CD4-positive, alpha-beta T cell (primary cell): Measurements from ENCODE around the gene PPP2R2C. TPM values are rescaled to one million over a fixed set of nuclear protein-coding genes. Genes with fewer than 3 reads are reported as not detected.

Experiments
- ATAC-seq: fragments of 200-7000 bp; cut with Tn5 transposase; one replicate; pipeline ENCODE4 v1.10.0; 2022; ENCODE audit warnings: mild to moderate bottlenecking; ENCODE audit not compliant: poor library complexity
- CTCF ChIA-PET: fragments of 350-600 bp; sonication (Branson Sonifier 250); formaldehyde crosslinking; loops from one replicate; lab custom pipeline; 2021; ENCODE audit warnings: antibody characterized with exemption, inconsistent platforms; lab: Charles Lee
- POLR2A ChIA-PET: fragments of 350-600 bp; sonication (Branson Sonifier 250); formaldehyde crosslinking; loops from one replicate; lab custom pipeline; 2021; ENCODE audit warnings: antibody characterized with exemption, inconsistent platforms; lab: Charles Lee
- DNase-seq, 14 experiments: peaks; one replicate each; pipeline ENCODE4 v3.0.0-alpha.2; 2013 to 2020; ENCODE audit warnings: mixed read lengths in 2 of 14
- H3K27ac ChIP-seq, 2 donors: one replicate each; pipeline versions ENCODE4 v1.5.1 to v1.7.0; 2013; ENCODE audit warnings: low read length in 2 of 2, low read depth in 1 of 2, mild to moderate bottlenecking in 1 of 2
- H3K27me3 ChIP-seq, 2 experiments: 1 replicate in 1 of 2; 2 replicates in 1 of 2; pipeline versions ENCODE4 v1.6.1 to v1.7.0; 2013; ENCODE audit warnings: low read length in 2 of 2, control low read depth in 1 of 2, mild to moderate bottlenecking in 1 of 2, moderate library complexity in 1 of 2; ENCODE audit not compliant: insufficient read depth in 2 of 2, control insufficient read depth in 1 of 2
- H3K36me3 ChIP-seq: one replicate; pipeline ENCODE4 v1.6.1; 2013; ENCODE audit warnings: low read length, control low read depth; ENCODE audit not compliant: insufficient read depth
- H3K4me1 ChIP-seq: one replicate; pipeline ENCODE4 v1.6.1; 2013; ENCODE audit warnings: low read length, control low read depth; ENCODE audit not compliant: insufficient read depth
- H3K4me3 ChIP-seq: one replicate; pipeline ENCODE4 v1.5.1; 2013; ENCODE audit warnings: mild to moderate bottlenecking, low read length, moderate library complexity
- H3K9me3 ChIP-seq, 2 experiments: 1 replicate in 1 of 2; 2 replicates in 1 of 2; pipeline versions ENCODE4 v1.6.1 to v1.7.0; 2013; ENCODE audit warnings: low read length in 2 of 2, mild to moderate bottlenecking in 2 of 2, control low read depth in 1 of 2, moderate library complexity in 1 of 2; ENCODE audit not compliant: control insufficient read depth in 1 of 2, insufficient read depth in 1 of 2
- H3K27ac Mint-ChIP-seq: one replicate; pipeline ENCODE4 v1.8.0; 2020; ENCODE audit warnings: mixed read lengths
- H3K27me3 Mint-ChIP-seq: one replicate; pipeline ENCODE4 v1.8.0; 2021; ENCODE audit warnings: mixed read lengths
- H3K36me3 Mint-ChIP-seq: one replicate; pipeline ENCODE4 v1.8.0; 2021; ENCODE audit warnings: low read depth, mixed read lengths
- H3K4me1 Mint-ChIP-seq: one replicate; pipeline ENCODE4 v1.8.0; 2021; ENCODE audit warnings: low read depth, mixed read lengths
- H3K4me3 Mint-ChIP-seq: one replicate; pipeline ENCODE4 v1.8.0; 2020; ENCODE audit warnings: mild to moderate bottlenecking, mixed read lengths
- H3K9me3 Mint-ChIP-seq: one replicate; pipeline ENCODE4 v1.8.0; 2020; ENCODE audit warnings: mixed read lengths
- CTCF ChIP-seq: fragments of 200-600 bp; IDR thresholded peaks from one replicate; pipeline ENCODE4 v1.8.0; 2022; ENCODE audit warnings: antibody characterized with exemption, mild to moderate bottlenecking
- intact Hi-C, 2 experiments: fragments of 100-400 bp; cut with DNase I in 1 of 2; cut with micrococcal nuclease in 1 of 2; formaldehyde crosslinking; loops; one replicate each; pipeline versions ENCODE4 v1.15.1 to v1.9.0; 2023 to 2025; cut with DNase I, micrococcal nuclease
- total RNA-seq, 174 experiments: library from RNA in 2 of 174; stranded (reverse) in 2 of 174; gene quantifications; one replicate each; pipeline ENCODE4 v1.2.3 and lab custom pipeline; 2021 to 2026

Gene PPP2R2C
- total RNA-seq, 2 experiments from 2014 or later: not detected

GRCh38 chr4:6468376-6468775 lies 4.0 kb downstream of the PPP2R2C start:
- ATAC-seq: no peak
- no peak overlapping the region for H3K4me3 Mint-ChIP-seq

DNA sequence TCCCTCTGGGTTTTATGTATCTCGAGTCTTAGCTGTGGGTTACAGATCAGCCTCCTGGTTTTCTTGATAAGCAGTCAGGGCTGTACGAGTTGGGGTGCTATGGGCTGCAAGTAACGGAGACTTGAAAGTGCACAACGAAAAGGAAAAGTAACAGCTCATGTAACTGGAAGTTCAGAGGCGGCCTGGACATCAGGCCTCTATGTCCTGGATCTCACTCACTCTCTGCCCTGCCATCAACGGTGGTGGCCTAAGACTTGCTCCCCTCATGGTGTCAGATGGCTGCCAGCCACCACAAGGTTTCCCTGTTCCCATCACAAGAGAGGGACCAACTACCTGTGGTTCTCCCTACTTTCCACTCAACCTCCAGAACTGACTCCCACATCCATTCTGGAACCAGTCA lies 4.8 kb downstream of the PPP2R2C start:
- no peaks in the 10 kb centered on the region for H3K9me3 Mint-ChIP-seq
- Histone ChIP-seq H3K4me3 (no peak overlapping the region), H3K4me1 (peaks cover 8% of the 10 kb centered on the region), H3K27ac (no peak overlapping the region), H3K36me3 (no peaks in the 10 kb centered on the region), H3K9me3 (peaks cover 0 to 4% of the 10 kb centered on the region in 2 experiments), H3K27me3 (peaks cover 30 to 47% of the 10 kb centered on the region in 2 experiments)
- DNase-seq: no peak
- no peak overlapping the region for H3K4me3 Mint-ChIP-seq
- CTCF ChIA-PET: no interaction called here
- H3K27me3 Mint-ChIP-seq: peaks cover 58% of the 10 kb centered on the region
- no peaks in the 10 kb centered on the region for H3K4me1 Mint-ChIP-seq
- ATAC-seq: no peak
- no peak overlapping the region for H3K27ac Mint-ChIP-seq
- intact Hi-C loops: no loop called here
- no peaks in the 10 kb centered on the region for H3K36me3 Mint-ChIP-seq
- no peak for TF ChIP-seq CTCF
- POLR2A ChIA-PET: no interaction called here

More at GRCh38 chr4:6468376-6468775, 4.0 kb downstream of the PPP2R2C start:
- ChIA-PET CTCF (no interaction called here), POLR2A (no interaction called here)
- no peak overlapping the region for H3K4me3 ChIP-seq
- intact Hi-C loops: no loop called here
- peaks cover 0 to 4% of the 10 kb centered on the region in 2 experiments for H3K9me3 ChIP-seq
- no peaks in the 10 kb centered on the region for H3K9me3 Mint-ChIP-seq
- TF ChIP-seq CTCF: no peak
- no peaks in the 10 kb centered on the region for H3K36me3 Mint-ChIP-seq
- H3K4me1 ChIP-seq: peaks cover 8% of the 10 kb centered on the region
- no peaks in the 10 kb centered on the region for H3K36me3 ChIP-seq
- H3K27me3 Mint-ChIP-seq: peaks cover 61% of the 10 kb centered on the region
- no peak for DNase-seq
- H3K4me1 Mint-ChIP-seq: no peaks in the 10 kb centered on the region
- H3K27ac Mint-ChIP-seq: no peak overlapping the region
- H3K27ac ChIP-seq: no peak overlapping the region
- H3K27me3 ChIP-seq: peaks cover 31 to 53% of the 10 kb centered on the region in 2 experiments

GRCh38 chr4:6466756-6467381 lies 5.5 kb downstream of the PPP2R2C start:
- no peak for DNase-seq
- Histone ChIP-seq H3K27ac (no peak overlapping the region), H3K4me1 (peaks cover 8% of the 10 kb centered on the region), H3K4me3 (no peak overlapping the region), H3K27me3 (peaks cover 32 to 47% of the 10 kb centered on the region in 2 experiments), H3K9me3 (peaks cover 0 to 4% of the 10 kb centered on the region in 2 experiments), H3K36me3 (no peaks in the 10 kb centered on the region)
- no peak for TF ChIP-seq CTCF
- H3K36me3 Mint-ChIP-seq: no peaks in the 10 kb centered on the region
- intact Hi-C loops: no loop called here
- H3K9me3 Mint-ChIP-seq: no peaks in the 10 kb centered on the region
- CTCF ChIA-PET: no interaction called here
- H3K27me3 Mint-ChIP-seq: peaks cover 60% of the 10 kb centered on the region
- H3K27ac Mint-ChIP-seq: no peak overlapping the region
- H3K4me3 Mint-ChIP-seq: no peak overlapping the region
- ATAC-seq: no peak
- POLR2A ChIA-PET: no interaction called here
- H3K4me1 Mint-ChIP-seq: no peaks in the 10 kb centered on the region
